Kidney (tissue), 14 donors: ENCODE data around the gene SPSB4. TPM values are rescaled to one million over a fixed set of nuclear protein-coding genes. Genes with fewer than 3 reads are reported as not detected.

Experiments used
- DNase-seq, 5 donors: peaks; one replicate each; pipeline ENCODE4 v3.0.0-alpha.2; 2013 to 2020
- FAIRE-seq: peaks from 2 replicates; lab custom pipeline; 2012; peaks lifted over from hg19 to GRCh38; lab: Jason Lieb, UNC
- H3K27ac ChIP-seq, 2 donors: one replicate each; pipeline ENCODE4 v1.7.0; 2013; ENCODE audit warnings: low read depth in 2 of 2, low read length in 2 of 2, inconsistent platforms in 1 of 2
- H3K27me3 ChIP-seq: one replicate; pipeline ENCODE4 v1.7.1; 2013; ENCODE audit warnings: low read length, inconsistent platforms; ENCODE audit not compliant: control insufficient read depth, insufficient read depth
- H3K36me3 ChIP-seq, 3 donors: one replicate each; pipeline versions ENCODE4 v1.7.0 to v1.7.1; 2013; ENCODE audit warnings: low read length in 3 of 3, control low read depth in 1 of 3, inconsistent platforms in 1 of 3; ENCODE audit not compliant: insufficient read depth in 3 of 3, control insufficient read depth in 2 of 3
- H3K4me1 ChIP-seq, 3 donors: one replicate each; pipeline versions ENCODE4 v1.7.0 to v1.7.1; 2013; ENCODE audit warnings: low read length in 3 of 3, inconsistent platforms in 1 of 3, low read depth in 1 of 3; ENCODE audit not compliant: control insufficient read depth in 2 of 3, insufficient read depth in 2 of 3
- H3K4me3 ChIP-seq, 3 donors: one replicate each; pipeline versions ENCODE4 v1.7.0 to v1.8.1; 2013; ENCODE audit warnings: low read length in 3 of 3, control low read depth in 1 of 3, inconsistent platforms in 1 of 3
- H3K9ac ChIP-seq, 3 donors: one replicate each; pipeline versions ENCODE4 v1.7.0 to v1.7.1; 2013; ENCODE audit warnings: low read length in 3 of 3, control low read depth in 1 of 3, inconsistent platforms in 1 of 3
- H3K9me3 ChIP-seq, 3 donors: one replicate each; pipeline versions ENCODE4 v1.7.0 to v1.7.1; 2013; ENCODE audit warnings: low read length in 3 of 3, control low read depth in 1 of 3, inconsistent platforms in 1 of 3; ENCODE audit not compliant: control insufficient read depth in 2 of 3, insufficient read depth in 1 of 3
- intact Hi-C: fragments of 100-400 bp; cut with DNase I; formaldehyde crosslinking; loops from one replicate; pipeline ENCODE4 v1.11.1; 2022
- polyA plus RNA-seq: library from polyadenylated mRNA; stranded (reverse); fragments of 350-450 nt; fragmentation: Illumina TruSeq; extraction: RNeasy Lipid Tissue Mini Kit (QIAGEN cat#74804); gene quantifications from one replicate; pipeline ENCODE4 v1.2.3, GENCODE V29; 2014; ENCODE audit warnings: low read depth, low replicate concordance; ENCODE audit not compliant: insufficient read depth
- total RNA-seq: library from RNA; stranded (reverse); fragmentation: NEBNext Ultra II Directional; extraction: Animal tissue kit (Norgen Biotek cat#: 25700); gene quantifications from one replicate; pipeline ENCODE4 v1.2.1, GENCODE V29; 2021
- TF ChIP-seq, protein P1 (sequence below): IDR thresholded peaks from 3 replicates; pipeline ENCODE4 v1.5.1; 2012; ENCODE audit warnings: mild to moderate bottlenecking, moderate library complexity, borderline replicate concordance; ENCODE audit not compliant: insufficient read depth; ENCODE audit errors: extremely low read depth
- donor health status: control.
- donor health status: control.
- donor health status: control.
- donor health status: control.
- donor health status: control.
- donor health status: DM: yes; HTN: yes; CAD: no.
- donor health status: Normal renal cell carcinoma (clear cell type).

Gene SPSB4
- total and polyA plus RNA-seq, 2 donors from 2014 or later: 0.57 to 1.9 TPM

GRCh38 chr3:141076036-141076773 is 25.1 kb downstream of the SPSB4 start:
- Histone ChIP-seq H3K9ac (no peak overlapping the region), H3K27me3 (no peaks in the 10 kb centered on the region), H3K4me3 (no peak overlapping the region), H3K4me1 (peaks cover 0 to 3% (median 2%) of the 10 kb centered on the region in 3 donors), H3K27ac (no peak overlapping the region), H3K9me3 (no peaks in the 10 kb centered on the region), H3K36me3 (no peaks in the 10 kb centered on the region)
- TF ChIP-seq, protein P1, sequence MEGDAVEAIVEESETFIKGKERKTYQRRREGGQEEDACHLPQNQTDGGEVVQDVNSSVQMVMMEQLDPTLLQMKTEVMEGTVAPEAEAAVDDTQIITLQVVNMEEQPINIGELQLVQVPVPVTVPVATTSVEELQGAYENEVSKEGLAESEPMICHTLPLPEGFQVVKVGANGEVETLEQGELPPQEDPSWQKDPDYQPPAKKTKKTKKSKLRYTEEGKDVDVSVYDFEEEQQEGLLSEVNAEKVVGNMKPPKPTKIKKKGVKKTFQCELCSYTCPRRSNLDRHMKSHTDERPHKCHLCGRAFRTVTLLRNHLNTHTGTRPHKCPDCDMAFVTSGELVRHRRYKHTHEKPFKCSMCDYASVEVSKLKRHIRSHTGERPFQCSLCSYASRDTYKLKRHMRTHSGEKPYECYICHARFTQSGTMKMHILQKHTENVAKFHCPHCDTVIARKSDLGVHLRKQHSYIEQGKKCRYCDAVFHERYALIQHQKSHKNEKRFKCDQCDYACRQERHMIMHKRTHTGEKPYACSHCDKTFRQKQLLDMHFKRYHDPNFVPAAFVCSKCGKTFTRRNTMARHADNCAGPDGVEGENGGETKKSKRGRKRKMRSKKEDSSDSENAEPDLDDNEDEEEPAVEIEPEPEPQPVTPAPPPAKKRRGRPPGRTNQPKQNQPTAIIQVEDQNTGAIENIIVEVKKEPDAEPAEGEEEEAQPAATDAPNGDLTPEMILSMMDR: no peak
- FAIRE-seq (no peak), DNase-seq (peak in 2 of 5 donors; percentile 48 to 53)
- intact Hi-C loops: no loop called here

DNA sequence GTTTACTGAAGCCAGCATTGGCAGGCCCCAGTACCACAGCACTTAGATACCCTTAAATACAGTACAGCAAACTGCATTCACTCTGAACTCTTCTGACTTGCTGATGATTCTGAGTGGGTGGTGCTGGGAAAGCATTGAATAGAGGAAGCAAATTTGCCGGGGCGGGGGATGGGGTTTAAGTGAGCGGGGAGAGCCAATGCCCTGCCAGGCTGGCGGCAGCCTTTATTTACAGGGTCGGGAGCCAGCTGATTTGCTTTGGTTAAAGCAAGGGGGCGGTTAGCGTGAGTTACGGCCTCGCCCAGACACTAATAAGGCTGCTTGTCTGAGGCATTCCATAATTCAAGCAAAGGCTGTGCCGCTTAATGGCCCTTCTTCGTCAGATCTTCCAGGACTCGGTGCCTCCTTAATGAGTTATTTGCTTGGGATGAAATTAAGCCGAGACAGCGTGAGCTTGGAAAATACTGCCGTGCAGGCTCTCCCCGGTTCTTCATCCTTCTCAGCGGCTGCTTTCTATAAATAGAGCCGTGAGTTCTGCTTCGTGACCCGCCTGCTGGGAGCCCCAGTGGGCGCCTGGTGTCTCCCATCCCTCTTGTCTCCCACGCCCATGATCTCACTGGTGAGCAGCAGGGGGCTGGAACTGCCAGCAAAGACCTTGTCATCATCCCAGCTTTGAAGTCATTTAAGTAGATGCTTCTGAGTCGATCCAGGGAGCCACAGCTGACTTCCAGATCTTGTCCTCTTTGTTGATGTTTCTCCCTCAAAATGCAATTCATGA is 25.8 kb downstream of the SPSB4 start:
- intact Hi-C loops: no loop called here
- Histone ChIP-seq H3K27ac (no peak overlapping the region), H3K27me3 (no peaks in the 10 kb centered on the region), H3K9me3 (no peaks in the 10 kb centered on the region), H3K9ac (peak overlapping the region in 2 of 3 donors; percentile 3 to 20), H3K36me3 (no peaks in the 10 kb centered on the region), H3K4me1 (peaks cover 0 to 3% (median 2%) of the 10 kb centered on the region in 3 donors), H3K4me3 (peak overlapping the region in 2 of 3 donors; percentile 32 to 39)
- TF ChIP-seq, protein P1: no peak
- FAIRE-seq (no peak), DNase-seq (peak; percentile 64 to 96 (median 94))

GRCh38 chr3:141077631-141078030 is 26.5 kb downstream of the SPSB4 start:
- Histone ChIP-seq H3K36me3 (no peaks in the 10 kb centered on the region), H3K9ac (no peak overlapping the region), H3K9me3 (no peaks in the 10 kb centered on the region), H3K27me3 (no peaks in the 10 kb centered on the region), H3K27ac (no peak overlapping the region), H3K4me1 (peaks cover 0 to 3% (median 2%) of the 10 kb centered on the region in 3 donors), H3K4me3 (no peak overlapping the region)
- intact Hi-C loops: no loop called here
- TF ChIP-seq, protein P1: no peak
- no peak for FAIRE-seq
- DNase-seq: peak in 1 of 5 donors; percentile 66
